Stimulated activated naive CD8-positive, alpha-beta T cell treated with anti-CD3 and anti-CD28 coated beads, Interleukin-15, Interleukin-2, amounts not matched to agents 100 ng/mL and 50 ng/mL, for 24 hours (primary cell): ENCODE data around the gene USP10.

ENCODE experiments used
- H3K27ac Mint-ChIP-seq: one replicate; pipeline ENCODE4 v1.8.0; 2021; ENCODE audit warnings: mild to moderate bottlenecking, mixed read lengths
- H3K27me3 Mint-ChIP-seq: one replicate; pipeline ENCODE4 v1.8.0; 2021; ENCODE audit warnings: mixed read lengths
- H3K36me3 Mint-ChIP-seq: one replicate; pipeline ENCODE4 v1.8.0; 2021; ENCODE audit warnings: low read depth, mixed read lengths
- H3K4me1 Mint-ChIP-seq: one replicate; pipeline ENCODE4 v1.8.0; 2021; ENCODE audit warnings: low read depth, mixed read lengths
- H3K4me3 Mint-ChIP-seq: one replicate; pipeline ENCODE4 v1.8.0; 2021; ENCODE audit warnings: mild to moderate bottlenecking, mixed read lengths
- H3K9me3 Mint-ChIP-seq: one replicate; pipeline ENCODE4 v1.8.0; 2021; ENCODE audit warnings: mixed read lengths

The USP10 gene

GRCh38 chr16:84823484-84823883, 123.7 kb downstream of the USP10 start:
- Mint-ChIP-seq H3K4me3 (no peak overlapping the region), H3K9me3 (no peaks in the 10 kb centered on the region), H3K4me1 (peaks cover 9% of the 10 kb centered on the region), H3K36me3 (no peaks in the 10 kb centered on the region), H3K27ac (no peak overlapping the region), H3K27me3 (peaks cover 41% of the 10 kb centered on the region)

- no peaks in the 10 kb centered on the region for H3K9me3 Mint-ChIP-seq
- no peak overlapping the region for H3K27ac Mint-ChIP-seq
- no peak overlapping the region for H3K4me3 Mint-ChIP-seq
- no peaks in the 10 kb centered on the region for H3K36me3 Mint-ChIP-seq
- peaks cover 42% of the 10 kb centered on the region for H3K27me3 Mint-ChIP-seq
- peaks cover 9% of the 10 kb centered on the region for H3K4me1 Mint-ChIP-seq
Measured at GRCh38 chr16:84823926-84824325, 124.1 kb downstream of the USP10 start.

GRCh38 chr16:84825896-84826557, 126.2 kb downstream of the USP10 start:
- no peaks in the 10 kb centered on the region for H3K4me1 Mint-ChIP-seq
- no peaks in the 10 kb centered on the region for H3K36me3 Mint-ChIP-seq
- peaks cover 34% of the 10 kb centered on the region for H3K27me3 Mint-ChIP-seq
- H3K9me3 Mint-ChIP-seq = no peaks in the 10 kb centered on the region
- H3K4me3 Mint-ChIP-seq = no peak overlapping the region
- H3K27ac Mint-ChIP-seq = no peak overlapping the region

GRCh38 chr16:84826558-84826941, 126.8 kb downstream of the USP10 start:
- no peak overlapping the region for H3K4me3 Mint-ChIP-seq
- no peak overlapping the region for H3K27ac Mint-ChIP-seq
- no peaks in the 10 kb centered on the region for H3K36me3 Mint-ChIP-seq
- H3K27me3 Mint-ChIP-seq = peaks cover 30% of the 10 kb centered on the region
- no peaks in the 10 kb centered on the region for H3K9me3 Mint-ChIP-seq
- H3K4me1 Mint-ChIP-seq = no peaks in the 10 kb centered on the region

GRCh38 chr16:84827131-84827574, 127.4 kb downstream of the USP10 start:
- H3K4me3 Mint-ChIP-seq = no peak overlapping the region
- no peaks in the 10 kb centered on the region for H3K36me3 Mint-ChIP-seq
- H3K27me3 Mint-ChIP-seq = peaks cover 24% of the 10 kb centered on the region
- H3K9me3 Mint-ChIP-seq = no peaks in the 10 kb centered on the region
- no peak overlapping the region for H3K27ac Mint-ChIP-seq
- no peaks in the 10 kb centered on the region for H3K4me1 Mint-ChIP-seq

GRCh38 chr16:84827897-84828296, 128.1 kb downstream of the USP10 start:
- H3K4me1 Mint-ChIP-seq = no peaks in the 10 kb centered on the region
- no peaks in the 10 kb centered on the region for H3K36me3 Mint-ChIP-seq
- no peaks in the 10 kb centered on the region for H3K9me3 Mint-ChIP-seq
- H3K27me3 Mint-ChIP-seq = peaks cover 19% of the 10 kb centered on the region
- no peak overlapping the region for H3K27ac Mint-ChIP-seq
- no peak overlapping the region for H3K4me3 Mint-ChIP-seq

GRCh38 chr16:84828322-84828721, 128.5 kb downstream of the USP10 start:
- no peaks in the 10 kb centered on the region for H3K36me3 Mint-ChIP-seq
- H3K27me3 Mint-ChIP-seq = peaks cover 15% of the 10 kb centered on the region
- no peak overlapping the region for H3K27ac Mint-ChIP-seq
- no peak overlapping the region for H3K4me3 Mint-ChIP-seq
- no peaks in the 10 kb centered on the region for H3K4me1 Mint-ChIP-seq
- H3K9me3 Mint-ChIP-seq = no peaks in the 10 kb centered on the region
